Tibial artery (tissue), 4 donors: ENCODE data around the gene ACTL6B.
A peak's percentile ranks its signal among the peaks of the same experiment; 100 is the strongest.
"Not testable (repeated sequence)": the region's sequence is repeated elsewhere in the genome, so short reads cannot be mapped to it uniquely, and the experiment has no call there.

Source experiments
- DNase-seq, 2 donors: peaks; one replicate each; pipeline ENCODE4 v3.0.0-alpha.2; 2019
- H3K27ac ChIP-seq, 2 donors: fragments of 200-600 bp; sonication (generic) in 1 of 2; 1 replicate in 1 of 2; 2 replicates in 1 of 2; pipeline ENCODE4 v1.5.1; 2018 to 2019; ENCODE audit warnings: mild to moderate bottlenecking in 1 of 2
- H3K27me3 ChIP-seq, 2 donors: fragments of 200-600 bp; sonication (generic) in 1 of 2; one replicate each; pipeline versions ENCODE4 v1.5.1 to v1.6.0; 2016 to 2019
- H3K36me3 ChIP-seq, 3 donors: fragments of 200-600 bp; sonication (generic) in 2 of 3; one replicate each; pipeline ENCODE4 v1.5.1; 2016 to 2019; ENCODE audit warnings: mild to moderate bottlenecking in 2 of 3
- H3K4me1 ChIP-seq, 4 donors: fragments of 200-600 bp; sonication (generic) in 2 of 4; 1 replicate in 3 of 4; 2 replicates in 1 of 4; pipeline ENCODE4 v1.5.1; 2016 to 2019
- H3K4me3 ChIP-seq, 2 donors: fragments of 200-600 bp; sonication (generic) in 1 of 2; 1 replicate in 1 of 2; 2 replicates in 1 of 2; pipeline ENCODE4 v1.5.1; 2018 to 2019; ENCODE audit warnings: mild to moderate bottlenecking in 2 of 2
- H3K9me3 ChIP-seq, 3 donors: fragments of 200-600 bp; sonication (generic) in 1 of 3; one replicate each; pipeline ENCODE4 v1.5.1; 2016 to 2019
- intact Hi-C: fragments of 100-400 bp; cut with DNase I; formaldehyde crosslinking; loops from one replicate; pipeline ENCODE4 v1.15.0; 2023; ENCODE audit warnings: low total_unique reads
- TF ChIP-seq, protein P1 (sequence below), 2 experiments: fragments of 200-600 bp in 1 of 2; fragments of 450-650 bp in 1 of 2; IDR thresholded peaks; one replicate each; pipeline ENCODE4 v1.5.1; 2017 to 2019; ENCODE audit warnings: antibody characterized with exemption in 2 of 2, mild to moderate bottlenecking in 1 of 2, moderate library complexity in 1 of 2

The ACTL6B gene

DNA sequence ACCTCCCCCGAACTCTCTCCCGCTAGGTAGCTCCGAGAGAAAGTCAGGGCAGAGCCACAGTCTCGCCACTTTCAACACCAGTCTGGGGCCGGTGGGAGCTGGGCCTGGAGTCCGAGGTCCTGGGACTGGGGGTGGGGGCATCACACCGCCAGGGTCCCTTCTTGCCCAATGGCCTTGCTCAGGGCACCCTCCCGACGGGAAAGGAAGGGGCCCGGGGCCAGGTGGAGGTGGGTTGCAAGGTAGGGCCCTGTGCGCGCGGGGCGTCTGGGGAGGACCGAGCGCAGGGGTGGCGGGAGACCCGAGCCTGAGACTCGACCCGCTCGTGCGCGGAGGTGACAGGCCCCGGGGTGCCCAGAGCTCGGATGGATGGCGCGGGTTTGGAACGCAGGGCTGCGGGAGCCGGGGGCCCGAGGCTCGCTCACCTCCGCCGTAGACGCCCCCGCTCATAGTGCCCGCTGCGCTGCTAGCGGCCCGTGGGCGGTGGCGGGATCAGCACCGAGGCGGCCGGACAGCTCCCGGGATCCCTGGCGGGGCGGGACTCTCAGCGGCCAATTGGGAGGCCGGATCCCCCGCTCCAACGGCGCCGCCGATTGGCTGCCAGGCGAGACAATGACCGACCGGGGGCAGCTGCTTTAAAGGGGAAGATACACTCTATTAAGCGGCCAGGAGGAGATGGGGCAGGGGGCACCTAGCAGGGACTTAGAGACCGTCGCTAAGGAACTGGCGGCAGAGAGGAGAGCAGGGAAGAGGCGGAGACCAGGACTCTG is at the start of gene ACTL6B:
ACTL6B (minus strand) TSS at position 541 of the 767 bp plus-strand sequence; CDS start at position 447, 94 bp downstream.
- Histone ChIP-seq H3K4me3 (no peak within 1 kb of the TSS), H3K36me3 (no peaks in the 10 kb centered on the region), H3K9me3 (no peaks in the 10 kb centered on the region), H3K27ac (no peak within 1 kb of the TSS), H3K4me1 (peaks cover 0 to 6% (median 0%) of the 10 kb centered on the region in 4 donors), H3K27me3 (peaks cover 0 to 70% of the 10 kb centered on the region in 2 donors)
- DNase-seq, result peak in 1 of 2 donors; percentile 31
- intact Hi-C loops, result no loop called here
- TF ChIP-seq, protein P1, sequence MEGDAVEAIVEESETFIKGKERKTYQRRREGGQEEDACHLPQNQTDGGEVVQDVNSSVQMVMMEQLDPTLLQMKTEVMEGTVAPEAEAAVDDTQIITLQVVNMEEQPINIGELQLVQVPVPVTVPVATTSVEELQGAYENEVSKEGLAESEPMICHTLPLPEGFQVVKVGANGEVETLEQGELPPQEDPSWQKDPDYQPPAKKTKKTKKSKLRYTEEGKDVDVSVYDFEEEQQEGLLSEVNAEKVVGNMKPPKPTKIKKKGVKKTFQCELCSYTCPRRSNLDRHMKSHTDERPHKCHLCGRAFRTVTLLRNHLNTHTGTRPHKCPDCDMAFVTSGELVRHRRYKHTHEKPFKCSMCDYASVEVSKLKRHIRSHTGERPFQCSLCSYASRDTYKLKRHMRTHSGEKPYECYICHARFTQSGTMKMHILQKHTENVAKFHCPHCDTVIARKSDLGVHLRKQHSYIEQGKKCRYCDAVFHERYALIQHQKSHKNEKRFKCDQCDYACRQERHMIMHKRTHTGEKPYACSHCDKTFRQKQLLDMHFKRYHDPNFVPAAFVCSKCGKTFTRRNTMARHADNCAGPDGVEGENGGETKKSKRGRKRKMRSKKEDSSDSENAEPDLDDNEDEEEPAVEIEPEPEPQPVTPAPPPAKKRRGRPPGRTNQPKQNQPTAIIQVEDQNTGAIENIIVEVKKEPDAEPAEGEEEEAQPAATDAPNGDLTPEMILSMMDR (IDR thresholded peaks at IDR 0.05), result no peak

DNA sequence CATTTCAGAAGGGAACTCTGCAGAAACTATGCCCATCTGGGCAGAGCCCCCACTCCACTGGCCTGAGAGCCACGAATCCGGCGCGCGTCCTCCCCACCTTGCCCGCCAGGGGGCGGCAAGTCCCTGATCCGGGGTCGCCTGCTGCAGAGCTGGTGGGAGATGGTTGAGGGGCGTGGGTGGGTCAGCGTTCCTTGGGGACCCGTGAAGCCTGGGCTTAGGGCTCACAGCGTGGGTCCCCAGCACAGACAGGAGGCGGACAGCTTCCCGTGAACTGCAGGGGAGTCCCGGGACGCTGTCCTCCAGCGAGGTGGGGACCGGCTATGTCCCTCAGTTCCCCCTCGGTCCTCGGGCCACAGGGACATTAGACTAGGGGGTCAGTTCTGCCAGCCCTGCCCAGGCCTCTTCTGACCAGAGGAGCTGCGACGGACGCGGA is 49.1 kb upstream of the ACTL6B start:
- TF ChIP-seq, protein P1 (IDR thresholded peaks at IDR 0.05), result peak; percentile 90 to 93
- peak; percentile 53 to 85 for DNase-seq
- peaks cover 0 to 21% (median 19%) of the 10 kb centered on the region in 4 donors for H3K4me1 ChIP-seq
- H3K9me3 ChIP-seq, result no peaks in the 10 kb centered on the region
- intact Hi-C loops, result loop anchor here (5.0 kb wide), 1 partner anchor 147 kb away; the partner anchor contains the start of gene SLC12A9
- H3K4me3 ChIP-seq, result peak overlapping the region; percentile 63 to 77
- H3K27me3 ChIP-seq, result no peaks in the 10 kb centered on the region
- peak overlapping the region; percentile 90 to 96 for H3K27ac ChIP-seq
- no peaks in the 10 kb centered on the region for H3K36me3 ChIP-seq

DNA sequence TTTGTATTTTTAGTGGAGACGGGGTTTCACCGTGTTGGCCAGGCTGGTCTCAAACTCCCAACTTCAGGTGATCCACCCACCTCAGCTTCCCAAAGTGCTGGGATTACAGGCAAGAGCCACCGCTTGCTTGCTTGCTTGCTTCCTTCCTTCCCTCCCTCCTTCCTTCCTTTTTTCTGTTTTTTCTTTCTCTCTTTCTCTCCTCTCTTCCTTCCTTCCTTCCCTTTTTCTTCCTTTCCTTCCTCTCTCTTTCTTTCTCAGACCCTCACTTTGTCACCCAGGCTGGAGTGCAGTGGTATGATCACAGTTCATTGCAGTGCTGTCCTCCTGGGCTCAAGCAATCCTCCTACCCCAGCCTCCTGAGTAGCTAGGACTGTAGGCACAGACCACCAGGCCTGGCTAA is 44.8 kb upstream of the ACTL6B start:
- H3K27ac ChIP-seq, intact Hi-C loops, H3K4me1 ChIP-seq, H3K4me3 ChIP-seq, DNase-seq, H3K27me3 ChIP-seq, H3K9me3 ChIP-seq, H3K36me3 ChIP-seq: not testable (repeated sequence)

DNA sequence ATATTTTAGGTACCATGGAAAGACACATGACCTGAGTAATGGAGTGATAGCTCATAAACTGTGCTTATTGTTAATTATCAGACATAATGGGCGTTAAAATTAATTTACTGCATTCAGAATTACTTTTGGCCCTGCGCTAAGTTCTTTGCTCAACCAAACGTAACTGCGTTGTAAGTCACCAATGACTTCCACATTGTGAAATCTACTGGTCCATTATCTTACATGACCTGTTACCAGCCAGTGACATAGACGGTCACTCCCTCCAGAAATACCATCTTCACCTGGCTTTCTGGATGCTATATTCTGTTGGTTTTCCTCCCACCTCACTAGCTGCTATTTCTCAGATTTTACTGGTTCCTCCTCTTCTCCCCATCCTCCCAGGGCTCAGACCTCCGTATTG is 42.8 kb upstream of the ACTL6B start:
- H3K36me3 ChIP-seq, result no peaks in the 10 kb centered on the region
- H3K4me3 ChIP-seq, result no peak overlapping the region

DNA sequence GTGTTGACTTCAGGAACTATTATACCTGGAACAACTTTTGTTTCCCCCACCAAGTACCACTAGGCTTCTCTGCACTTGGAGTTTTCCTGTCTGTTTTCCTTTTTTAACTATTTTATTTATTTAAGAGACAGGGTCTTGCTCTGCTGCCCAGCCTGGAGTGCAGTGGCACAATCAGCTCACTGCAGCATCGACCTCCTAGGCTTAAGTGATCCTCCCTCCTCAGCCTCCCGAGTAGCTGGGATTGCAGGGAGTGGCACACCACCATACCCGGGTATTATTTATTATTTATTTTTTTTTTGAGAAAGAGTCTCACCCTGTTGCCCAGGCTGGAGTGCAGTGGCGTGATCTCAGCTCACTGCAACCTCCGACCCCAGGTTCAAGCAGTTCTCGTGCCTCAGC is 39.9 kb upstream of the ACTL6B start:
- H3K27me3 ChIP-seq, result peaks cover 0 to 5% of the 10 kb centered on the region in 2 donors
- TF ChIP-seq, protein P1 (IDR thresholded peaks at IDR 0.05), result no peak
- DNase-seq, result no peak
- no peaks in the 10 kb centered on the region for H3K9me3 ChIP-seq
- intact Hi-C loops, result no loop called here
- H3K36me3 ChIP-seq, result no peaks in the 10 kb centered on the region
- H3K4me3 ChIP-seq, result no peak overlapping the region
- no peak overlapping the region for H3K27ac ChIP-seq
- peaks cover 0 to 26% (median 19%) of the 10 kb centered on the region in 4 donors for H3K4me1 ChIP-seq

More for the DNA sequence above, 42.8 kb upstream of the ACTL6B start:
- DNase-seq, result no peak
- peaks cover 0 to 6% (median 0%) of the 10 kb centered on the region in 4 donors for H3K4me1 ChIP-seq
- H3K27me3 ChIP-seq, result peaks cover 0 to 5% of the 10 kb centered on the region in 2 donors
- H3K9me3 ChIP-seq, result no peaks in the 10 kb centered on the region
- intact Hi-C loops, result no loop called here
- no peak overlapping the region for H3K27ac ChIP-seq
- TF ChIP-seq, protein P1 (IDR thresholded peaks at IDR 0.05), result no peak

DNA sequence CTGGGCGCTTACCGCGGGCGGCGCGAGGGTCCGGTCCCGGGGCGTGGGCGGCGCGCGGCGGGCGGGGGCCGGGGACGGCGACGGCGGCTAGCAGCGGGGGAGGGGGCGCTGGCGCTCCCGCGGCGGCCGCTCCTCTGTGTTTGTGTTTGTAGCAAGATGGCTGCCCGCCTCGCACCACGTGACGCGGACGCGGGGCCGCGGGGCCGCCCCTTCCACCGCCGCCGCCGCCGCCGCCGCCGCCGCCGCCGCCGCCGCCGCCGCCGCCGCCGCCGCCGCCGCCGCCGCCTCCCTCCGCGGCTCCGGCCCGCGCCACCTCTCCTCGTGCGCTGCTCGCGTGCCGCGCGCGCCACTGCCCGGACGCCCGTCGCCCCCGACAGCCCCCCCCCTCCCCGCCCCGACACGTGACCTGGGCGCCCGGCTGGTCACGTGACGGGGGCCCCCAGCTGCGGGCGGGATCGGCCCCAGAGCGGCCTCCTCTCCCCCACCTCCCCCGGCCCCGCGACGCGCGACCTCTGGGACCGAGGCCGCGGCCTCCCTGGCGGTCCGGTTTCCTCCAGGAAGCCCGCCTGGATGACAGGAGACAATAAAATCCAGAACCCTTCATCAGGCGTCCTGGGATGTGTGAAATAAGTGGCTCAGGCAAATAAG is 38.0 kb upstream of the ACTL6B start, which contains the start of gene GIGYF1:
GIGYF1 (minus strand) TSS at position 153 of the 648 bp plus-strand sequence. CDS start 6,012 bp downstream, outside the sequence.
- DNase-seq, result peak; percentile 70 to 84
- no peaks in the 10 kb centered on the region for H3K9me3 ChIP-seq
- peaks cover 0 to 5% (median 4%) of the 10 kb centered on the region in 3 donors for H3K36me3 ChIP-seq
- TF ChIP-seq, protein P1 (IDR thresholded peaks at IDR 0.05), result no peak
- peak within 1 kb of the TSS; percentile 79 to 80 for H3K27ac ChIP-seq
- H3K27me3 ChIP-seq, result no peaks in the 10 kb centered on the region
- peak within 1 kb of the TSS; percentile 82 to 97 for H3K4me3 ChIP-seq
- peaks cover 0 to 45% (median 37%) of the 10 kb centered on the region in 4 donors for H3K4me1 ChIP-seq
- intact Hi-C loops, result loop anchor here (5.0 kb wide), 2 partner anchors 132 to 212 kb away; partner anchors contain the start of gene NYAP1
